Endothelial cell (in vitro differentiated cells): ENCODE measurements around the gene ZBTB43. TPM values are rescaled to one million over a fixed set of nuclear protein-coding genes. Genes with fewer than 3 reads are reported as not detected.

Experiments used
- DNase-seq: peaks from one replicate; pipeline ENCODE4 v3.0.0; 2021; ENCODE audit warnings: low spot score
- H3K27ac Mint-ChIP-seq: one replicate; pipeline ENCODE4 v1.8.0; 2021; ENCODE audit warnings: mixed read lengths, inconsistent platforms; ENCODE audit not compliant: unreplicated experiment
- H3K27me3 Mint-ChIP-seq: one replicate; pipeline ENCODE4 v1.8.0; 2021; ENCODE audit warnings: mild to moderate bottlenecking, moderate library complexity, mixed read lengths, inconsistent platforms; ENCODE audit not compliant: unreplicated experiment
- H3K36me3 Mint-ChIP-seq: one replicate; pipeline ENCODE4 v1.8.0; 2021; ENCODE audit warnings: mild to moderate bottlenecking, low read depth, mixed read lengths, inconsistent platforms; ENCODE audit not compliant: unreplicated experiment
- H3K4me1 Mint-ChIP-seq: one replicate; pipeline ENCODE4 v1.8.0; 2021; ENCODE audit warnings: mild to moderate bottlenecking, mixed read lengths, inconsistent platforms; ENCODE audit not compliant: unreplicated experiment
- H3K4me3 Mint-ChIP-seq: one replicate; pipeline ENCODE4 v1.8.0; 2021; ENCODE audit warnings: mild to moderate bottlenecking, mixed read lengths, inconsistent platforms; ENCODE audit not compliant: unreplicated experiment
- H3K9me3 Mint-ChIP-seq: one replicate; pipeline ENCODE4 v1.8.0; 2021; ENCODE audit warnings: mixed read lengths, inconsistent platforms; ENCODE audit not compliant: unreplicated experiment
- total RNA-seq: library from RNA; stranded (reverse); fragmentation: NEBNext Ultra II Directional; extraction: Animal tissue kit (Norgen Biotek cat#: 25700); gene quantifications from one replicate; pipeline ENCODE4 v1.2.1, GENCODE V29; 2021; ENCODE audit not compliant: unreplicated experiment
- TF ChIP-seq, protein P1 (sequence below): fragments of 200-600 bp; sonication (generic); IDR thresholded peaks from one replicate; pipeline ENCODE4 v1.5.0; 2021; ENCODE audit warnings: antibody characterized with exemption; ENCODE audit not compliant: unreplicated experiment

ZBTB43 gene
- total RNA-seq, 1 donor from 2014 or later = 16.7 TPM

DNA sequence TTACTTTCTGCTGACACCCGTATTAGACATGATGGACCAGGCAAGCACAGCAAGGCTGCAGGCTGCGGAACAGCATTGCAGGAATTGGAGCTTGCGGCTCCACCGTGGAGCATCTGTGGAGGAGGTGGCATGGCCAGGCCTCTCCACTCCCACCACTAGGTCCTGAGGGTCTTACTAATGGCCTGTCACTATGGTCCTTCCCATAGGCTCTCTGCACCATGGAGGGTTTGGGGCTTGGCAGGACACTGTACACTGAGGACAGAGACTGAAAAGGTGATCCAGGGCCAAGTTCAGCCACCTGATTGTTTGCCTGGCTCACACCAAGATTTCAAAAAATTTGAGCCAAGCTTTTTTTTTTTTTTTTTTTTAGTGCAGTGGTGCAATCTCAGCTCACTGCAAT, 14.3 kb upstream of the ZBTB43 start:
- H3K4me1 Mint-ChIP-seq = no peaks in the 10 kb centered on the region
- H3K36me3 Mint-ChIP-seq = no peaks in the 10 kb centered on the region
- DNase-seq = no peak
- TF ChIP-seq, protein P1, sequence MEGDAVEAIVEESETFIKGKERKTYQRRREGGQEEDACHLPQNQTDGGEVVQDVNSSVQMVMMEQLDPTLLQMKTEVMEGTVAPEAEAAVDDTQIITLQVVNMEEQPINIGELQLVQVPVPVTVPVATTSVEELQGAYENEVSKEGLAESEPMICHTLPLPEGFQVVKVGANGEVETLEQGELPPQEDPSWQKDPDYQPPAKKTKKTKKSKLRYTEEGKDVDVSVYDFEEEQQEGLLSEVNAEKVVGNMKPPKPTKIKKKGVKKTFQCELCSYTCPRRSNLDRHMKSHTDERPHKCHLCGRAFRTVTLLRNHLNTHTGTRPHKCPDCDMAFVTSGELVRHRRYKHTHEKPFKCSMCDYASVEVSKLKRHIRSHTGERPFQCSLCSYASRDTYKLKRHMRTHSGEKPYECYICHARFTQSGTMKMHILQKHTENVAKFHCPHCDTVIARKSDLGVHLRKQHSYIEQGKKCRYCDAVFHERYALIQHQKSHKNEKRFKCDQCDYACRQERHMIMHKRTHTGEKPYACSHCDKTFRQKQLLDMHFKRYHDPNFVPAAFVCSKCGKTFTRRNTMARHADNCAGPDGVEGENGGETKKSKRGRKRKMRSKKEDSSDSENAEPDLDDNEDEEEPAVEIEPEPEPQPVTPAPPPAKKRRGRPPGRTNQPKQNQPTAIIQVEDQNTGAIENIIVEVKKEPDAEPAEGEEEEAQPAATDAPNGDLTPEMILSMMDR = no peak
- H3K27ac Mint-ChIP-seq = no peak overlapping the region
- H3K9me3 Mint-ChIP-seq = no peaks in the 10 kb centered on the region
- H3K27me3 Mint-ChIP-seq = peaks cover 2% of the 10 kb centered on the region
- H3K4me3 Mint-ChIP-seq = no peak overlapping the region

- no peak for DNase-seq
- TF ChIP-seq, protein P1 = no peak
- Mint-ChIP-seq H3K36me3 (no peaks in the 10 kb centered on the region), H3K4me1 (no peaks in the 10 kb centered on the region), H3K27ac (no peak overlapping the region), H3K4me3 (no peak overlapping the region), H3K9me3 (no peaks in the 10 kb centered on the region), H3K27me3 (no peaks in the 10 kb centered on the region)
Measured at GRCh38 chr9:126791406-126792230, 13.2 kb upstream of the ZBTB43 start.

- Mint-ChIP-seq H3K9me3 (no peaks in the 10 kb centered on the region), H3K4me1 (no peaks in the 10 kb centered on the region), H3K4me3 (no peak overlapping the region), H3K27me3 (peaks cover 2% of the 10 kb centered on the region), H3K27ac (no peak overlapping the region), H3K36me3 (no peaks in the 10 kb centered on the region)
- DNase-seq = no peak
- TF ChIP-seq, protein P1 = no peak
Measured at GRCh38 chr9:126793686-126794417, 11.0 kb upstream of the ZBTB43 start.

DNA sequence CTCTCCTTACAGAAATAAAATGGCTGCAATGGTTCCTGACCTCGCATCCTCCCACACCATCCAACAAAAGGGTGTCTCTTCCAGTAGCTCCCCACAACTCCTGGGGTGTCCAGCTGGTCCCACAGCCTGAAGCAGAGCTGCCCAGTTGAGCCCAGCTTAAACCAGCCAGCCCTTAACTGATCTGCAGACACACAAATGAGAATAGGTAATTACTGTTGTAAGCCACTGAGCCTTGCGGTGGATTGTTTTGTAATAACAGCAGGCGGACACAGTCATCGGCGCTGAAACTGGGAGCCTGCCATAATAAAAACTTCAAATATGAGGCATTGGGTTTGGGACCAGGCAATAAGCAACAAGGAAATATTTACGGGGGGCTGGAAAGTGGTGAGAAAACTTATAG, 10.4 kb upstream of the ZBTB43 start:
- TF ChIP-seq, protein P1 = no peak
- Mint-ChIP-seq H3K27me3 (peaks cover 2% of the 10 kb centered on the region), H3K4me3 (no peak overlapping the region), H3K9me3 (no peaks in the 10 kb centered on the region), H3K36me3 (no peaks in the 10 kb centered on the region), H3K27ac (no peak overlapping the region), H3K4me1 (no peaks in the 10 kb centered on the region)
- DNase-seq = no peak

GRCh38 chr9:126796758-126797157, 8.1 kb upstream of the ZBTB43 start:
- DNase-seq = no peak
- Mint-ChIP-seq H3K27ac (no peak overlapping the region), H3K4me1 (no peaks in the 10 kb centered on the region), H3K4me3 (no peak overlapping the region), H3K27me3 (peaks cover 3% of the 10 kb centered on the region), H3K9me3 (no peaks in the 10 kb centered on the region), H3K36me3 (no peaks in the 10 kb centered on the region)
- TF ChIP-seq, protein P1 = no peak
